ENCODE measurements around the gene GTSF1L.
"Not testable (repeated sequence)": the region's sequence is repeated elsewhere in the genome, so short reads cannot be mapped to it uniquely, and the experiment has no call there.

GTSF1L gene

GRCh38 chr20:43766385-43766784, 39.6 kb upstream of the GTSF1L start:
- H3K4me3 ChIP-seq (ENCODE audit: control insufficient read depth, low read depth, low read length), result no peak overlapping the region
- no peak for TF ChIP-seq CTCF (IDR thresholded peaks at IDR 0.05; ENCODE audit: control insufficient read depth, insufficient read depth, low read depth, low read length, missing control alignments)
- DNase-seq (ENCODE audit: low read depth), result no peak

- H3K4me3 ChIP-seq (ENCODE audit: control insufficient read depth, low read depth, low read length), result no peak overlapping the region
- DNase-seq (ENCODE audit: low read depth), result no peak
- no peak for TF ChIP-seq CTCF (IDR thresholded peaks at IDR 0.05; ENCODE audit: control insufficient read depth, insufficient read depth, low read depth, low read length, missing control alignments)
Measured at GRCh38 chr20:43765916-43766315, 39.1 kb upstream of the GTSF1L start.

GRCh38 chr20:43762911-43763310, 36.1 kb upstream of the GTSF1L start:
- DNase-seq (ENCODE audit: low read depth), result no peak
- TF ChIP-seq CTCF (IDR thresholded peaks at IDR 0.05; ENCODE audit: control insufficient read depth, insufficient read depth, low read depth, low read length, missing control alignments), result no peak
- H3K4me3 ChIP-seq (ENCODE audit: control insufficient read depth, low read depth, low read length), result no peak overlapping the region

GRCh38 chr20:43761386-43762340, 34.9 kb upstream of the GTSF1L start:
- H3K4me3 ChIP-seq (ENCODE audit: control insufficient read depth, low read depth, low read length), result no peak overlapping the region
- no peak for TF ChIP-seq CTCF (IDR thresholded peaks at IDR 0.05; ENCODE audit: control insufficient read depth, insufficient read depth, low read depth, low read length, missing control alignments)
- DNase-seq (ENCODE audit: low read depth), result no peak

GRCh38 chr20:43757888-43758287, 31.1 kb upstream of the GTSF1L start:
- not testable (repeated sequence) for DNase-seq (ENCODE audit: low read depth); H3K4me3 ChIP-seq (ENCODE audit: control insufficient read depth, low read depth, low read length)

GRCh38 chr20:43755851-43756250, 29.0 kb upstream of the GTSF1L start:
- H3K4me3 ChIP-seq (ENCODE audit: control insufficient read depth, low read depth, low read length), result no peak overlapping the region
- no peak for TF ChIP-seq CTCF (IDR thresholded peaks at IDR 0.05; ENCODE audit: control insufficient read depth, insufficient read depth, low read depth, low read length, missing control alignments)
- DNase-seq (ENCODE audit: low read depth), result peak; percentile 46

GRCh38 chr20:43755390-43755789, 28.6 kb upstream of the GTSF1L start:
- H3K4me3 ChIP-seq (ENCODE audit: control insufficient read depth, low read depth, low read length), result no peak overlapping the region
- TF ChIP-seq CTCF (IDR thresholded peaks at IDR 0.05; ENCODE audit: control insufficient read depth, insufficient read depth, low read depth, low read length, missing control alignments), result no peak
- DNase-seq (ENCODE audit: low read depth), result peak; percentile 50
